ENCODE results near the gene BRPF1.

Gene BRPF1

DNA sequence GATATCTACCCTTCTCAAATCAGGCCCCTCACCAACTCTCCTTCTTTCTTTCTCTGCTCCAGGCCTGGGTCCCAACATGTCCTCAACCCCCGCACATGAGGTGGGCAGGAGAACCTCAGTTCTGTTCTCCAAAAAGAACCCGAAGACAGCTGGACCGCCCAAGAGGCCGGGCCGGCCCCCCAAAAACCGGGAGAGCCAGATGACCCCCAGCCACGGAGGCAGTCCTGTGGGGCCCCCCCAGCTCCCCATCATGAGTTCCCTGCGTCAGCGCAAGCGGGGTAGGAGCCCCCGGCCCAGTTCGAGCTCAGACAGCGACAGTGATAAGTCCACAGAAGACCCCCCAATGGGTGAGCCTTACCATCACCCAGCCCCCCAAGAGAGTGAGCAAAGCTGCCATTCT is 12.6 kb downstream of the BRPF1 start:
- no peaks in the 10 kb centered on the region for H3K9me2 ChIP-seq (replicated peaks; ENCODE audit: low read depth, low read length)
- H3F3A ChIP-seq (ENCODE audit: low read depth): no peaks in the 10 kb centered on the region
- no peak overlapping the region for H2AFZ ChIP-seq (ENCODE audit: low read length)
- peaks cover 3% of the 10 kb centered on the region for H3K4me1 ChIP-seq (ENCODE audit: insufficient read depth, low read length, poor library complexity, severe bottlenecking)
- TF ChIP-seq EZH2phosphoT487 (IDR thresholded peaks at IDR 0.05; ENCODE audit: borderline replicate concordance): no peak
- TF ChIP-seq, protein P1, sequence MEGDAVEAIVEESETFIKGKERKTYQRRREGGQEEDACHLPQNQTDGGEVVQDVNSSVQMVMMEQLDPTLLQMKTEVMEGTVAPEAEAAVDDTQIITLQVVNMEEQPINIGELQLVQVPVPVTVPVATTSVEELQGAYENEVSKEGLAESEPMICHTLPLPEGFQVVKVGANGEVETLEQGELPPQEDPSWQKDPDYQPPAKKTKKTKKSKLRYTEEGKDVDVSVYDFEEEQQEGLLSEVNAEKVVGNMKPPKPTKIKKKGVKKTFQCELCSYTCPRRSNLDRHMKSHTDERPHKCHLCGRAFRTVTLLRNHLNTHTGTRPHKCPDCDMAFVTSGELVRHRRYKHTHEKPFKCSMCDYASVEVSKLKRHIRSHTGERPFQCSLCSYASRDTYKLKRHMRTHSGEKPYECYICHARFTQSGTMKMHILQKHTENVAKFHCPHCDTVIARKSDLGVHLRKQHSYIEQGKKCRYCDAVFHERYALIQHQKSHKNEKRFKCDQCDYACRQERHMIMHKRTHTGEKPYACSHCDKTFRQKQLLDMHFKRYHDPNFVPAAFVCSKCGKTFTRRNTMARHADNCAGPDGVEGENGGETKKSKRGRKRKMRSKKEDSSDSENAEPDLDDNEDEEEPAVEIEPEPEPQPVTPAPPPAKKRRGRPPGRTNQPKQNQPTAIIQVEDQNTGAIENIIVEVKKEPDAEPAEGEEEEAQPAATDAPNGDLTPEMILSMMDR (conservative IDR thresholded peaks at IDR 0.05; ENCODE audit: low read length): no peak
- H3K27me3 ChIP-seq (ENCODE audit: insufficient read depth, low read length, poor library complexity, severe bottlenecking): no peaks in the 10 kb centered on the region
- peaks cover 11% of the 10 kb centered on the region for H4K20me1 ChIP-seq (ENCODE audit: insufficient read depth, low read length, poor library complexity, severe bottlenecking)
- no peak overlapping the region for H3K9ac ChIP-seq (ENCODE audit: low read depth, low read length, poor library complexity, severe bottlenecking)
- no peak overlapping the region for H3K4me2 ChIP-seq (ENCODE audit: low read depth, low read length, poor library complexity, severe bottlenecking)
- peaks cover 16% of the 10 kb centered on the region; the same call in 1 of the 2 replicates for H3K79me2 ChIP-seq (ENCODE audit: insufficient read depth, low read length)
- H3K36me3 ChIP-seq (ENCODE audit: insufficient read depth, low read length): peaks cover 95% of the 10 kb centered on the region; the same call in 1 of the 2 replicates
- H3K9me3 ChIP-seq (ENCODE audit: insufficient read depth, low read depth, low read length): no peaks in the 10 kb centered on the region
- no peak overlapping the region for H3K4me3 ChIP-seq (ENCODE audit: low read length, poor library complexity, severe bottlenecking)

- no peaks in the 10 kb centered on the region for H3K9me2 ChIP-seq (replicated peaks; ENCODE audit: low read depth, low read length)
- no peak overlapping the region for H2AFZ ChIP-seq (ENCODE audit: low read length)
- no peaks in the 10 kb centered on the region for H3F3A ChIP-seq (ENCODE audit: low read depth)
- H3K79me2 ChIP-seq (ENCODE audit: insufficient read depth, low read length): peaks cover 6% of the 10 kb centered on the region
- H4K20me1 ChIP-seq (ENCODE audit: insufficient read depth, low read length, poor library complexity, severe bottlenecking): no peaks in the 10 kb centered on the region
- no peak overlapping the region for H3K4me3 ChIP-seq (ENCODE audit: low read length, poor library complexity, severe bottlenecking)
- H3K9me3 ChIP-seq (ENCODE audit: insufficient read depth, low read depth, low read length): no peaks in the 10 kb centered on the region
- peaks cover 10% of the 10 kb centered on the region for H3K4me1 ChIP-seq (ENCODE audit: insufficient read depth, low read length, poor library complexity, severe bottlenecking)
- no peak overlapping the region for H3K4me2 ChIP-seq (ENCODE audit: low read depth, low read length, poor library complexity, severe bottlenecking)
- no peak overlapping the region for H3K9ac ChIP-seq (ENCODE audit: low read depth, low read length, poor library complexity, severe bottlenecking)
- TF ChIP-seq, protein P1 (conservative IDR thresholded peaks at IDR 0.05; ENCODE audit: low read length): no peak
- TF ChIP-seq EZH2phosphoT487 (IDR thresholded peaks at IDR 0.05; ENCODE audit: borderline replicate concordance): no peak
- H3K27me3 ChIP-seq (ENCODE audit: insufficient read depth, low read length, poor library complexity, severe bottlenecking): no peaks in the 10 kb centered on the region
- peaks cover 81% of the 10 kb centered on the region; the same call in 1 of the 2 replicates for H3K36me3 ChIP-seq (ENCODE audit: insufficient read depth, low read length)
Measured at GRCh38 chr3:9745521-9745920, 14.0 kb downstream of the BRPF1 start.

- H4K20me1 ChIP-seq (ENCODE audit: insufficient read depth, low read length, poor library complexity, severe bottlenecking): no peaks in the 10 kb centered on the region
- no peak overlapping the region for H3K4me2 ChIP-seq (ENCODE audit: low read depth, low read length, poor library complexity, severe bottlenecking)
- H3F3A ChIP-seq (ENCODE audit: low read depth): no peaks in the 10 kb centered on the region
- H3K4me3 ChIP-seq (ENCODE audit: low read length, poor library complexity, severe bottlenecking): no peak overlapping the region
- peaks cover 18% of the 10 kb centered on the region for H3K4me1 ChIP-seq (ENCODE audit: insufficient read depth, low read length, poor library complexity, severe bottlenecking)
- no peak overlapping the region for H3K9ac ChIP-seq (ENCODE audit: low read depth, low read length, poor library complexity, severe bottlenecking)
- H2AFZ ChIP-seq (ENCODE audit: low read length): no peak overlapping the region
- H3K79me2 ChIP-seq (ENCODE audit: insufficient read depth, low read length): peaks cover 11% of the 10 kb centered on the region
- TF ChIP-seq, protein P1 (conservative IDR thresholded peaks at IDR 0.05; ENCODE audit: low read length): no peak
- TF ChIP-seq EZH2phosphoT487 (IDR thresholded peaks at IDR 0.05; ENCODE audit: borderline replicate concordance): no peak
- H3K9me2 ChIP-seq (replicated peaks; ENCODE audit: low read depth, low read length): no peaks in the 10 kb centered on the region
- no peaks in the 10 kb centered on the region for H3K27me3 ChIP-seq (ENCODE audit: insufficient read depth, low read length, poor library complexity, severe bottlenecking)
- H3K9me3 ChIP-seq (ENCODE audit: insufficient read depth, low read depth, low read length): no peaks in the 10 kb centered on the region
- peaks cover 73% of the 10 kb centered on the region; the same call in 1 of the 2 replicates for H3K36me3 ChIP-seq (ENCODE audit: insufficient read depth, low read length)
Measured at GRCh38 chr3:9746330-9746729, 14.8 kb downstream of the BRPF1 start.

All from Loucy (cell line).